GM18861 (cell line): Measurements from ENCODE around the gene AWAT2.

Source experiments
- ATAC-seq: cut with Tn5 transposase; IDR thresholded peaks from one replicate; pipeline ENCODE4 v1.9.1; 2021; ENCODE audit not compliant: unreplicated experiment

AWAT2 gene

DNA sequence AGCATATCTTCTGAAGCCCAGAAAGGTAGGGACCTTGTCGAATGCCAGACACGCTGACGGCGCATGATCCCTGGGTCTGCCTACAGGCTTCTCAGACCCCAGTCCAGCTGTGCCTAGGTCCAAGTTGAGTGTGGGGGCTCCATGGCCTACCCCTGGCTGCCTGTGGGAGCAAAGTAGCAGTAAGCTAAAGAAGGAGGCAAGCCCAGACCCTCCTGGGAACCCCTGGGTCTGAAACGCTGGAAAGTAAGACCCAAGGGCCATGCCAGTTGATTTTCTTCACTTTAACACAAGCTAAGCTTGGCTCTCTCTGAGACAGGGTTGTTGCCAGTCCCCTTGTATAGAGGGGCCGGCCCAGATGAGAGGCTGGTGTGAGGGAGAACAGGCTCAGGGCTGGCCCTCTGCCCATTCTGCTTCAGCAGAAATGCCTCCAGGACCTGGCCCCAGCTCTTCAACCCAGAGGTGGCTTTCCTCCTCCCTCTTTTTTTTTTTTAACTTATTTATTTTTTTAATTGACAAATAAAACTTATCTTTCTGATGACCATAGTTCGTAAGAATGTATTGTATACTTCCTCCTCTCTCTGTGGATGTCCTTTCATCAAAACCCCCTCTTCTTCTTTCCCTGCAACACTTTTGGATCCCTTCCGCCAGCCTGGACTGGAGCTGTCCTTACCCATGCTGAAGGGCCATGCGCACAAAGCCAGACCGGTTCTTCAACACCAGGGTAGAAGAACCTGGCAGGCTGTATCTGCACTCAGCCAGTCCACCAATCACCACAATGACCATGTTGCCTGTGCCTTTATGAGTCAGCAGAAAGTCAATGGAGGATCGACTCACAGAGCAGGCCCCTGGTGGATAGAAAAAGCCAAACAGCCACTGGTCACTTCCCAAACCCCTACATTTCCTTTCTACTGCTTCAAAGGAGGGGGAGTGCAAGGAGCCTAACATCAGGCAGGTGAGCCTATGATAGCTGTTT lies 7.1 kb downstream of the AWAT2 start:
- no peak for ATAC-seq

GRCh38 chrX:70041993-70042392 lies 7.7 kb downstream of the AWAT2 start:
- ATAC-seq = no peak

GRCh38 chrX:70039758-70040157 lies 10.0 kb downstream of the AWAT2 start:
- no peak for ATAC-seq

GRCh38 chrX:70038951-70039350 lies 10.8 kb downstream of the AWAT2 start:
- no peak for ATAC-seq

GRCh38 chrX:70038515-70038914 lies 11.2 kb downstream of the AWAT2 start:
- ATAC-seq = no peak

DNA sequence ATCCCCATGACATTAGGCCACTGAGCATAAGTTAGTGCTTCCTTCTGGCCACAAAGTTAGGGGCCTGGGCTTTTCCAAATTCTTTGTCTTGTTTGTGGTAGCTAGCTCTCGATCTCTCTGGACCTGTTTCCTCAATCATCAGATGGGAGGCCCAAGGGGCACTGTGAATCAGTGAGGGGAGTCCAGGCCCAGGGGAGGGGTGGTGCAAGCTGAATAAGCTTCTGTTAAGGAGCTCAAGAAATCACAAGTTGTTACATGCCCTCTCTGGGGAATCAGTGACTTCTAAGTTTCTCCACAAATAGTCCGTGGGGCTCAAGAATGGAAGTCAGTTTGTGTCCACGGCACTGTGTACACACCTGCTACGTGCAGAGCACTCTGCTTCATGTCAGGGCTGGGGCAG lies 15.1 kb downstream of the AWAT2 start:
- no peak for ATAC-seq

DNA sequence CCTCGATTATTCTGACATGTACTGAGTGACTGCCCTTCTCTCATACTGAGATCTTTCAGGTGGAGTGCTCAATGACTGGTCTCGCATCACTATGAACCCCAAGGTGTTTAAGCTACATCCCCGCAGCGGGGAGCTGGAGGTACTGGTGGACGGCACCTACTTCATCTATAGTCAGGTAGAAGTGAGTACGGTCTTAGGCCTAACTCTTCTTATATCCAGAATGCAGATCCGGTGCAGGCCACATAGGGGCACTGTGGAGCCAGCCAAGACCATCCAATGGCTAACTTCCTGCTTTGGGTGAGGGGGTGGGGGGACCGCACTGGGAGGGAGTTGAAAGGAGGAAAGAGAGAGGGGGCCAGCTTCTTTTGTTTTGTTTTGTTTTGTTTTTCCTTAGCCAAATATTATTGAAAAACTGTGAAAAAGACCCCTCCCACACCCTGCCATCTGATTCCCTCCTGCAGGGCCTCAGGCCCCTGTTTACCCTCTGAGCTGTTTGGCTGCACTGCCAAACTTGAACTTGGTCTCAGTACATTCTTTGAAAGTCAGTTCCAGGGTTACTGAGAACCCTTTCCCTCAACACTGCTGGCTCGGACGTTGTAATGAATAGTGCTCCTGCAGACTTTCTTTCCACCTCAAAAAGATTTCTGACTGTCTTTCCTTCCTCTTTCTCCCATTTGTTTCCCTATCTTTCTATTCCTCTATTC lies 16.2 kb downstream of the AWAT2 start:
- ATAC-seq = no peak

GRCh38 chrX:70032792-70033191 lies 16.9 kb downstream of the AWAT2 start:
- ATAC-seq = no peak

DNA sequence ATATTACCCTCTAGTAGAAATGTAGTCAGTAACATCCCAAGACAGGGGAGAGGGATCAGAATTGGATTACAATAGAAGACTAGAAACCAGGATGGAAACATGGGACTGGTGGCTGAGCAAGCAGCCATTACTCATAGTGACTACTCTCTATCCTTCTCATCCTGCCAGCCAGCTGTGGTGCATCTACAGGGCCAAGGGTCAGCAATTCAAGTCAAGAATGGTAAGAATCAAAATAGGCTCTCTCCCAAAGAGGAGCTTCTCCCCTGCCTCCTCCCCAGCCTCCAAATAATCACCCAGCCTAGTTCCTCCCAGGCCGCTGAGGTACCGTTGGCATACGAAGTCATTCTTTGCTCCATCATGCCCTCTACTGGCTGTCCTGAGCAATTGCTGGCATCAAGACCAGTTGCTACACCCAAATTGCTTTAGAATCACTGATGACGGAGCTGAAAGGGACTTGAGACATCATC lies 19.4 kb downstream of the AWAT2 start:
- ATAC-seq = peak; percentile 61

DNA sequence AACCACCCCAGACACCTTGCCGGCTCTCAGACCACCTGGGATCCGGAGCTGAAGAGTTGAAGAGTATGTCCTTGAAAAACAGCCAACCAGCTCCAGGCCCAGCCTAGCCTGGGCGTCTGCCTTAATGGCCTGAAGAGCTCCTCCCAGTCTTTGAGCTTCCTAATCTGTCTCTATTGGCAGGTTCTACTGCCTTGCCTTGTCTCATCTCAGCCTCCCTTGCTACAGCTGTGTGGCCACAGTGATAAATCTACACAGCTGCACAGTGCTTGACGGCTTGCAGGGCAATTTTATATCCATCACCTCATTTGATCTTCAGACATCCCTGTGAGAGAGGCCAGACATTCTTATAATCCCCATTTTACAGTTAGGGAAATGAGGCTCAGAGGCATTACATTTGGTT lies 19.9 kb downstream of the AWAT2 start:
- no peak for ATAC-seq

GRCh38 chrX:70026851-70027200 lies 22.9 kb downstream of the AWAT2 start:
- ATAC-seq = no peak

GRCh38 chrX:70026112-70026850 lies 23.5 kb downstream of the AWAT2 start:
- no peak for ATAC-seq

- no peak for ATAC-seq
These were observed 24.3 kb downstream of the AWAT2 start for GRCh38 chrX:70025464-70025863.

GRCh38 chrX:70022616-70023015 lies 27.1 kb downstream of the AWAT2 start:
- no peak for ATAC-seq

- no peak for ATAC-seq
These were observed 33.2 kb downstream of the AWAT2 start for GRCh38 chrX:70016513-70016912.

DNA sequence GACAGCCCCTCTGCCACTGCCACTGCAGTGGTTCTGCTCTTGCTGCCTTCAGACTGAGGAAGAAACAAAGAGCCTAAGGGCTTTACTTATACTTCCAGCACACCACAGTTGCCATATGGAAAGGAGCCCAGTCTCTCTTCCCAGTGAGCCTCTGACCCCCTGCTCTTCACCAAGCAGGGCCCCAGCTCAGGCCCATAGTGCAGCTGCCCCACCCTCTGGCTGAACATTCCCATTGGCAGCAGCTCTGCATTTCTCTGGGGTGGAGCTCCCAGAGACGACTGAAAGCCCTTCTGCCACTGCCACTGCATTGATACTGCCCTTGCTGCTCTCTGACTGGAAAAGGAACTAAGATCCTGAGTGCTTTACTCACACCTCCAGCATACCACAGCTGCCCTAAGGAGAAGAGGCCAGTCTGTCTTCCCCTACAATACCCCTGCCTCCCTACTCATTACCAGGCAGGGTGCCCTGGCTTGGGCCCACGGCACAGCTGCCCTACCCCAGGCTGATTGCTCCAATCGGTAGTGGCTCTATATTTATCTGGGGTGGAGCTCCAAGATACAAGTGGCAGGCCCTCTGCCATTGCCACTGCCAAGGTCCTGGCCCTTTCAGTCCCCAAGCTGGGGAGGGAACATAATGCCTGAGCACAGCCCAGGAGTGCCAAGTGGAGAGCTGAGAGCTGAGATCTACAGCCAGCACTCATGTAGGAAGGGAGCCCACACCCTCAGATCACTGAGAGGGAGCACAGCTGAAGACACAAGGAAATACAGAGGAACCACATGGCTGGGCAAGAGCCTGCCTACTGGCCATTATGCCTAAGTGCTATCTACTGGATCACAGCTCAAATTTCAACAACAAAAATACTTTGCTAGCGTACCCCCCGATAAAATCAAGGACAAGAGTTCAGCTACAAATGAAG lies 36.0 kb downstream of the AWAT2 start:
- no peak for ATAC-seq

- no peak for ATAC-seq
These were observed 37.0 kb downstream of the AWAT2 start for GRCh38 chrX:70012756-70013155.

- no peak for ATAC-seq
These were observed 39.8 kb downstream of the AWAT2 start for GRCh38 chrX:70009970-70010369.

- ATAC-seq = no peak
These were observed 40.7 kb downstream of the AWAT2 start for GRCh38 chrX:70009049-70009448.

GRCh38 chrX:70007946-70008345 lies 41.8 kb downstream of the AWAT2 start:
- ATAC-seq = no peak
